Suppressor macrophage (primary cell): Measurements from ENCODE around the gene TRAPPC8.
A peak's percentile ranks its signal among the peaks of the same experiment; 100 is the strongest.

Experiments used
- DNase-seq, 4 experiments: peaks; one replicate each; pipeline ENCODE4 v3.0.0-alpha.2; 2020 to 2022

TRAPPC8 gene

GRCh38 chr18:31791817-31792579 is 150.9 kb downstream of the TRAPPC8 start:
- DNase-seq: peak; percentile 78 to 94 (median 86)

- peak in 3 of 4 experiments; percentile 18 to 36 (median 33) for DNase-seq
Observed at GRCh38 chr18:31789409-31789808, 153.5 kb downstream of the TRAPPC8 start.

GRCh38 chr18:31783059-31783458 is 159.9 kb downstream of the TRAPPC8 start:
- no peak for DNase-seq
